SKM-1 (cell line): ENCODE data around the gene DENND1C.
"Not testable (repeated sequence)": the region's sequence is repeated elsewhere in the genome, so short reads cannot be mapped to it uniquely, and the experiment has no call there.

Experiments used
- DNase-seq: peaks from one replicate; lab custom pipeline; 2025; ENCODE audit not compliant: unreplicated experiment; lab: John Stamatoyannopoulos, UW

Gene DENND1C

DNA sequence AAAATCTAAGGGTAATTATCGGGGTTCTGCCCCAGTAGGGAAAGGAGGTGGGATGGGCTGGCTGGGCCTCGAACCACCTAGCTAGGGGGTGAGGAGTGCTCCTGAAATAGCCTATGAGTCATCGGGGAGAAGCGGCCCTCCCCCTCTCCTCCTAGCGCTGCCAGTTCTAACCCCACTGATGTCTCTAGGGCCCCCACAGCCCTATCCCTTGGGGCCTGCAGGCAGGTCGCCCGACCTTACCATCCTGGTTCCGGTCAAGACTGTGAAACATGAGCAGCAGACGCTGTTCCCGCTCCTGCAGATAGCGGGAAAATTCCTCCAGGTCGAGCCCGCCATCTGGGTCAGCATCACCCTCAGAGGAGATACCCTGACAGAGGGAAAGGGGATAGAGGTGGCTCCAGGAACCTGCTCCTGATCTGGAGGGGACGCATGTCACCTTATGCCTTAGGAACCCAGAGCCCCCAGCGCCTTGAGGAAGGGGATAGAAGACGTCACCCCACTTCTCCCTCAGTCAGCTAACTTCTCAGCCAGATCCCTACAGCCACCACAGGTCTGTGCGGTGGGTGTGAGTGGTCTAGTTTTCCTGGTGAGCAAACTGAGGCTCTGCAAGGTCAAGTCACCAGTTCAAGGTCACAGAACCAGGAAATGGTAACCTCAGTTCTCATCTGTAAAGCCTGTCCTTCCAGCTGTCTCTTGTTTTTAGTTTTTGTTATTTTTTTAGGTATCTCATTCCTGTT, 23.5 kb downstream of the DENND1C start:
- no peak for DNase-seq

- no peak for DNase-seq
Measured at GRCh38 chr19:6455924-6456323, 25.7 kb downstream of the DENND1C start.

GRCh38 chr19:6453951-6454565, 27.5 kb downstream of the DENND1C start:
- DNase-seq, result no peak

- no peak for DNase-seq
Measured at GRCh38 chr19:6452899-6453298, 28.7 kb downstream of the DENND1C start.

DNA sequence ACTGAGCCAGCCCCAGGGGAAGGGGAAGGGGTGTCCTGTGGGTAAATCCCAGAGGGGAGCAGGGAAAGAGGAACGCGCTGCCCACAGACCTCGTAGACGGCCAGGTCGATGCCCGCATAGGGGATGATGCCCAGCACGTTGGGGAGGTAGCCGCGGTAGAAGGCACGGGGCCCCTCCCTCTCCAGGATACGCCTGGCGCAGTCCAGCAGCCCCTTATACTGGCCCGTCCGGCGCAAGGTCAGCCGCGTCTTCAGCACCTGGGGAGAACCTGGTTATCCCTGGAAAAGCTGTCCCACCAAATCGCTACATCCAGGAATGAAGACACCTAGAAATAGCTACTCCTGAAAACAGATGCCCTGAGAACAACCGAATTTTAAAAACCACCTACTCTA, 29.4 kb downstream of the DENND1C start:
- no peak for DNase-seq

GRCh38 chr19:6451583-6452222, 29.9 kb downstream of the DENND1C start:
- DNase-seq, result no peak

- no peak for DNase-seq
Measured at GRCh38 chr19:6450166-6450565, 31.4 kb downstream of the DENND1C start.

DNA sequence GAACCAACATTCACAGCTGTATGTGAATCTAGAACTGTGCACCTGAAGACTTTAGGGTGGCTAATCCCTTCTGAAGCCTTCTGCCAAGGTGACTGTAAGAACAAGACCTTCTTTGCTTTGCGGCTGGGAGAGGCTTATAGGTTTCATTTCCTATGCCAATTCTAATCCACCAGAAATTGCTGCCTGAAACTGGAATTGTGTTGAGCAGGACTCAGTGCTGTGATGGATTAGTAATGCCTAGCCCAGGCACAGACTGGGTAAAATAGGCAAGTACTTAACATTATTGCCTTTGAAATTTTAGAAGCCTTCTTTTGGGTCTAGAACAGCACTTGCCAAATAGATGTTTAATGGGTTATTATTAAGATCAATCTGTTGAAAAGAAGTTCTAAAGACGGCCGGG, 33.5 kb downstream of the DENND1C start:
- DNase-seq, result no peak

DNA sequence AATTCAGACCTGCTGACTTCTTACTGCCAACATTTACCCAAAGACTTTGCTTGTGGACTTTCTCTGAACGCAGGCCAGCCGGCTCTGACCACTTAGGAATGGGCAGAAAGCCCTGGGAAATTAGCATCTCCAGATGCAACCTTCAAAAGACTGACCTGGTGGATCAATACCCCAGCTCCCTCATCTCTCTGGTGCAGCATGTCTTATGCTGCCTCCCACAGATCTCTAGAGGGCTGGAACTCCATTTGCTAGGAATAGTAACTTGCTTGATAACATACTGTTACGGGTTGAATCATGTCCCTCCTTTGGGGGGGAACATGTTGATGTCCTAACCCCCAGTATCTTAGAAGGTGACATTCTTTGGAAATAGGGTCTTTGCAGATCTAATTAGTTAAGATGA, 35.1 kb downstream of the DENND1C start:
- DNase-seq, result no peak

DNA sequence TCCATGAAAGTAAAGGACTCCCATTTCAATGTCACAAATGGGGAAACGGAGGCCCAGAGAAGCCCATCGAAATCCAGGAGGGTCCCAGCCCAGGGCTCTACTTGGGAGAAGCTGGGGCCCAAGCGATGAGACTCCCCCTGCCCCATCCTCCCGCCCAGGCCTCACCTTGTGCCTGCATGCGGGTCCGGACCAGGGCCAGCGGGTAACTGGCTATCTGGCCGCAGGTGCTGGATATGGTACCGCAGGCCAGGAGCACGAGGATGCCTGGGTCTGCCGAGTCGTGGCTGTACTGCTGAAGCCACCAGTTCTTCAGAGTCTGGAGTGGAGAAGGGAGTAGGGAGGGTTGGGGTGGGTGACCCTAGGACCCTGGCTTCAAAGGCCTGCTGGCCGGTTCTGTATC, 37.6 kb downstream of the DENND1C start:
- no peak for DNase-seq

- DNase-seq, result no peak
Measured at GRCh38 chr19:6442087-6442688, 39.4 kb downstream of the DENND1C start.

DNA sequence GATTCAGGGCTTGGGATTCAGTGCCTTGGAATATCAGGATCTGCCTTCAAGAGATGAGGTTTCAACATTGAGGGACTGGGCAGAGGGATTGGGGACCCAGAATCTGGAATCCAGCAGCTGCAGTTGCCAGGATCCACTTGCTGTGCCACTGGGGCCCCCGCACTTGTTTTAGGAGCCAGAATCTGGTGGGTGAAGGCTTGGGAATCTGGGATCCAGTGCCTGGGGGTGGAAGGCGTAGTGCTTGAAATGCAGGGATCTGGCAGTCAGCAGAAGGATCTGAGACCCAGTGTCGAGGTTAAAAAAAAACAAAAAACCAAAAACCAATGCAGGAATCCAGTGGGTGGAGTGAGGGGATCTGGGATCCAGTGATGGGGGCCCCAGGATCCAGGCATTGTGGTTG, 40.7 kb downstream of the DENND1C start:
- DNase-seq, result no peak

- DNase-seq, result no peak
Measured at GRCh38 chr19:6439743-6440142, 41.8 kb downstream of the DENND1C start.

DNA sequence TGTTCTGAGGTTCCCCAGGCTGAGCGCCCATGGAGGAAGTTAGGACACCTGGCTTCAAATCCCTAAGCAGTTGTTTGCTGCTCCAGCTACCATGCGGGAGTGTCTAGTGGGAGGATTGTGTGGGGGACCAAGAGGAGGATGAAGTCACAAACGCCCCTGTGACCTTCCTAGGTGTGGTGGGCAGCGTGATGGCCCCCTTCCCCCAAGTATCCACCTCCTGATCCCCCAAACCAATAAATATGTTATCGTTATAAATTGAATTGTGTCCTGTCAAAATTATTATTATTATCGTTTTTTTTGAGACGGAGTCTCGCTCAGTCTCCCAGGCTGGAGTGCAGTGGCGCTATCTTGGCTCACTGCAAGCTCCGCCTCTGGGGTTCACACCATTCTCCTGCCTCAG, 47.9 kb downstream of the DENND1C start, which contains the start of gene SLC25A41:
TSS of gene SLC25A41 (minus strand) at position 101 of the 400 bp plus-strand sequence. CDS start at position 31, 70 bp downstream.
- DNase-seq, result no peak

DNA sequence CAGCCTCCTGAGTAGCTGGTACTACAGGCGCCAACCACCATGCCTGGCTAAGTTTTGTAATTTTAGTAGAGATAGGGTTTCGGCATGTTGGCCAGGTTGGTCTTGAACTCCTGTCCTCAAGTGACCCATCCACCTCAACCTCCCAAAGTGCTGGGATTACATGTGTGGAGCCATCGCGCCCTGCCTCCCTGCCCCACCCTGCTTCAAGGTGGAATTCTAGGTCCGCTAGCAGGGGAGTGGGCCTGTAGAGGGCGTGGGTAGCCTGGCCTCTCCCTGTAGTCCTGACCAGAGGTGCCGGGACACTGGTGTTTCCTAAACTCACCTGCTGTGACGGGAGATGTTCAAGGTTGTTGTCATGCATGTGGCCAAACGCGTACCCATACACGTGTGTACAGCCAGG, 48.4 kb downstream of the DENND1C start:
- DNase-seq, result no peak

GRCh38 chr19:6431891-6432290, 49.7 kb downstream of the DENND1C start:
- no peak for DNase-seq

GRCh38 chr19:6429419-6430221, 52.0 kb downstream of the DENND1C start:
- peak; percentile 59 for DNase-seq

DNA sequence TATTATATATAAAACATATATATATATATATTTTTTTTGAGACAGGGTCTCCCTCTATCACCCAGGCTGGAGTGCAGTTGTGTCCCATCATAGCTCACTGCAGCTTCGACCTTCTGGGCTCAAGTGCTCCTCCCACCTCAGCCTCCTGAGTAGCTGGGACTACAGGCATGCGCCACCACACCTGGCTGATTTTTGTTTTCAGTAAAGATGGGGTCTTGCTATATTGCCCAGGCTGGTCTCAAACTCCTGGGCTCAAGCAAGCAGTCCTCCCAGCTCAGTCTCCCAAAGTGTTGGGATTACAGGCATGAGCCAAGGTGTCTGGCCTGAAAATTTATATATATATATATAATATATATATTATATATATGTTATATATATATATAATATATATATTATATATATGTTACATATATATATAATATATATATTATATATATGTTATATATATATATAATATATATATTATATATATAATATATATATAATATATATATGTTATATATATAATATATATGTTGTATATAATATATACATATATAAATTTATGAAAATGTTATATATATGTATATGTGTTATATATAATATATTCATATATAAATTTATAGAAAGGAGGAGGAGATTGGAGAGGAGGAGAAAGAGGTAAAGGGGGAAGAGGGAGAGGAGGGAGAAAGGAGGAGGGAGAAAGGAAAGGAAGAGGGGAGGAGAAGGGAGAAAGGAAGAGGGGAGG, 52.7 kb downstream of the DENND1C start:
- DNase-seq, result not testable (repeated sequence)

DNA sequence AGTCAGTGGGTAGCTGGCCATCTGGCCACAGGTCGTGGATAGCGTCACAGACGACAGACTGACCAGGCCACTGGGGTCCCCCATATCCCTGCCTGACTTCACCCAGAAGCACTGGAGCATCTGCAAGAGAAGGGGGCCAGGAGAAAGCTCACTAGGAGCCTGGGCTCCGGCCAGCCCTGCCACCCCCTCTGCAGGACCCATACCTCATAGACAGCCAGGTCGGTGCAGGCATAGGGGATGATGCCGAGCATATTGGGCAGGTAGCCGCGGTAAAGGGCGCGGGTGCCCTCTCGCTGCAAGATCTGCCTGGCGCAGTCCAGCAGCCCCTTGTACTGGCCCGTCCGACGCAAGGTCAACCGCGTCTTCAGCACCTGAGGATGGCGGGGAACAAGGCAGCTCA, 54.5 kb downstream of the DENND1C start:
- DNase-seq, result no peak
